Loucy (cell line): ENCODE data around the gene ITSN1.
"Not testable (repeated sequence)": the region's sequence is repeated elsewhere in the genome, so short reads cannot be mapped to it uniquely, and the experiment has no call there.

Experiments
- H2AFZ ChIP-seq: fragments of 200-600 bp; sonication (generic); 2 replicates; pipeline ENCODE4 v1.6.0; 2016; ENCODE audit warnings: antibody characterized with exemption, mild to moderate bottlenecking, low read length, moderate library complexity
- H3F3A ChIP-seq: fragments of 200-600 bp; 2 replicates; pipeline ENCODE4 v1.6.0; 2016; ENCODE audit warnings: antibody characterized with exemption, low read depth, mild to moderate bottlenecking
- H3K27me3 ChIP-seq: fragments of 200-600 bp; sonication (generic); 2 replicates; pipeline ENCODE4 v1.6.1; 2014; ENCODE audit warnings: low read length, mild to moderate bottlenecking; ENCODE audit not compliant: insufficient read depth, poor library complexity, severe bottlenecking
- H3K36me3 ChIP-seq: fragments of 200-600 bp; sonication (generic); 2 replicates; pipeline ENCODE4 v1.6.1; 2016; ENCODE audit warnings: low read length; ENCODE audit not compliant: insufficient read depth
- H3K4me1 ChIP-seq: fragments of 200-600 bp; sonication (generic); 2 replicates; pipeline ENCODE4 v1.5.1; 2014; ENCODE audit warnings: low read length, mild to moderate bottlenecking; ENCODE audit not compliant: insufficient read depth, poor library complexity, severe bottlenecking
- H3K4me2 ChIP-seq: fragments of 200-600 bp; sonication (generic); 2 replicates; pipeline ENCODE4 v1.6.0; 2014; ENCODE audit warnings: antibody characterized with exemption, low read length, low read depth, mild to moderate bottlenecking; ENCODE audit not compliant: poor library complexity, severe bottlenecking
- H3K4me3 ChIP-seq: fragments of 200-600 bp; sonication (generic); 2 replicates; pipeline ENCODE4 v1.5.1; 2014; ENCODE audit warnings: low read length, mild to moderate bottlenecking, mixed read lengths; ENCODE audit not compliant: poor library complexity, severe bottlenecking
- H3K79me2 ChIP-seq: fragments of 200-600 bp; sonication (generic); 2 replicates; pipeline ENCODE4 v1.6.1; 2014; ENCODE audit warnings: low read length; ENCODE audit not compliant: insufficient read depth
- H3K9ac ChIP-seq: fragments of 200-600 bp; sonication (generic); 2 replicates; pipeline ENCODE4 v1.6.0; 2014; ENCODE audit warnings: mild to moderate bottlenecking, low read depth, low read length, moderate library complexity; ENCODE audit not compliant: poor library complexity, severe bottlenecking
- H3K9me2 ChIP-seq: fragments of 200-600 bp; sonication (generic); replicated peaks from 2 replicates; pipeline ENCODE4 v1.6.1; 2016; ENCODE audit warnings: low read depth, low read length, mixed read lengths
- H3K9me3 ChIP-seq: fragments of 200-600 bp; sonication (generic); 2 replicates; pipeline ENCODE4 v1.6.1; 2014; ENCODE audit warnings: mild to moderate bottlenecking, antibody characterized with exemption, low read length, low read depth; ENCODE audit not compliant: insufficient read depth
- H4K20me1 ChIP-seq: fragments of 200-600 bp; sonication (generic); 2 replicates; pipeline ENCODE4 v1.6.0; 2014; ENCODE audit warnings: antibody characterized with exemption, low read length, mild to moderate bottlenecking; ENCODE audit not compliant: insufficient read depth, poor library complexity, severe bottlenecking
- EZH2phosphoT487 ChIP-seq: fragments of 200-600 bp; IDR thresholded peaks from 2 replicates; pipeline ENCODE4 v1.6.1; 2018; ENCODE audit warnings: antibody characterized with exemption, mild to moderate bottlenecking, moderate library complexity, borderline replicate concordance
- TF ChIP-seq, protein P1 (sequence below): fragments of 200-600 bp; sonication (generic); conservative IDR thresholded peaks from 2 replicates; pipeline ENCODE4 v1.5.1; 2014; ENCODE audit warnings: mild to moderate bottlenecking, antibody characterized with exemption, low read length

The ITSN1 gene

DNA sequence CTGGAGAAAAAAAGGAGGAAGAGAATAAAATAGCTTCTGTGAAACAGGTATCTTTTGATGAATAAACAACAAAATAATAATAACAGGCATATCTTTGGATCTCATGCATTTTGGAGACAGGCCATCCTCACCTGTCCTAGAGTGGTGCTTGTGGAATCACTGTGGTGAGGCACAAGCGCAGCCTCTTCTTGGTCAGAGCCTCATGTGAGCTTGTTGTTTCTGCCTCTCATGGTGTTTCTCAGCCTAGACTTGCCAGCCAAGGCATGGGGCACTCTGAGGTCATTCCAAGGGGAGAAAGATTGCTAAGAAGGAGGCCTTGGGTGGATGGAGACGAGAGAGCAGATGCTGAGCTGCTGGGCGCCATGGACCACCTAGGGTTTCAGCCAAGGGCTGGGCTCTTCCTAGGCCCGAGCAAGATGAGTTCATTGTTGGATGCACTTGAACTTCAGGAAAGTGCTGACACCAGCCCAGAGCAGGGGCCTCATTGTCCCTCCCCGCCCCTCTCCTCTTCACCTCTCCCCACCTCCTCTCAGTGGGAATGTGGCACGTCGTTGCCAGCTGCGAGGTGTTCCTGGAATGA lies 223.8 kb downstream of the ITSN1 start:
- Histone ChIP-seq H3K4me3 (no peak overlapping the region), H3K9ac (no peak overlapping the region), H3K27me3 (no peaks in the 10 kb centered on the region), H3K79me2 (no peaks in the 10 kb centered on the region), H3K4me1 (no peaks in the 10 kb centered on the region), H3F3A (no peaks in the 10 kb centered on the region), H4K20me1 (no peaks in the 10 kb centered on the region), H3K9me2 (no peaks in the 10 kb centered on the region), H3K9me3 (no peaks in the 10 kb centered on the region), H3K36me3 (no peaks in the 10 kb centered on the region), H3K4me2 (no peak overlapping the region), H2AFZ (no peak overlapping the region)
- no peak for TF ChIP-seq EZH2phosphoT487
- TF ChIP-seq, protein P1, sequence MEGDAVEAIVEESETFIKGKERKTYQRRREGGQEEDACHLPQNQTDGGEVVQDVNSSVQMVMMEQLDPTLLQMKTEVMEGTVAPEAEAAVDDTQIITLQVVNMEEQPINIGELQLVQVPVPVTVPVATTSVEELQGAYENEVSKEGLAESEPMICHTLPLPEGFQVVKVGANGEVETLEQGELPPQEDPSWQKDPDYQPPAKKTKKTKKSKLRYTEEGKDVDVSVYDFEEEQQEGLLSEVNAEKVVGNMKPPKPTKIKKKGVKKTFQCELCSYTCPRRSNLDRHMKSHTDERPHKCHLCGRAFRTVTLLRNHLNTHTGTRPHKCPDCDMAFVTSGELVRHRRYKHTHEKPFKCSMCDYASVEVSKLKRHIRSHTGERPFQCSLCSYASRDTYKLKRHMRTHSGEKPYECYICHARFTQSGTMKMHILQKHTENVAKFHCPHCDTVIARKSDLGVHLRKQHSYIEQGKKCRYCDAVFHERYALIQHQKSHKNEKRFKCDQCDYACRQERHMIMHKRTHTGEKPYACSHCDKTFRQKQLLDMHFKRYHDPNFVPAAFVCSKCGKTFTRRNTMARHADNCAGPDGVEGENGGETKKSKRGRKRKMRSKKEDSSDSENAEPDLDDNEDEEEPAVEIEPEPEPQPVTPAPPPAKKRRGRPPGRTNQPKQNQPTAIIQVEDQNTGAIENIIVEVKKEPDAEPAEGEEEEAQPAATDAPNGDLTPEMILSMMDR = no peak

DNA sequence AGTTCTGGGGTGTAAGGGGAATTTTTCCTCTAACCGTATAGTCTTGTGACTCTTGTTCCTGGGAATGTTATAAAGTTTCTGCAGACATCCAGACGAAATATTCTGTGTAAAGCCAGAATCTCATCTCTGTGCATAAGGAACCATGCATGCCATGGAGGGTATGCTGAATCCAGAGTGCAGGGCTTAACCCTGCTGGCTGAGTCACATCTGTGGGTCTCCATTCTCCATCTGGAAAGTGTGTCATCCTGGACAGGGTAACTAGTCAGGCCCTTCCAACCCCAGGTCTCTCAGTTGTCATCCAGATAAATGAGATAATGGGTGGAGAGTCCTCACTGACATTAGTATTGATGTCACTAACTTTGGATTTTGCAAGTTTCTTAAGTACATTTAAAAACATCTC lies 224.5 kb downstream of the ITSN1 start:
- no peaks in the 10 kb centered on the region for H3K9me2 ChIP-seq
- H3K4me1 ChIP-seq = no peaks in the 10 kb centered on the region
- H4K20me1 ChIP-seq = no peaks in the 10 kb centered on the region
- H3K9ac ChIP-seq = no peak overlapping the region
- H3K4me2 ChIP-seq = no peak overlapping the region
- no peak for TF ChIP-seq EZH2phosphoT487
- TF ChIP-seq, protein P1 = no peak
- no peak overlapping the region for H3K4me3 ChIP-seq
- H3K36me3 ChIP-seq = no peaks in the 10 kb centered on the region
- H3K9me3 ChIP-seq = no peaks in the 10 kb centered on the region
- no peaks in the 10 kb centered on the region for H3K27me3 ChIP-seq
- H2AFZ ChIP-seq = no peak overlapping the region
- H3F3A ChIP-seq = no peaks in the 10 kb centered on the region
- no peaks in the 10 kb centered on the region for H3K79me2 ChIP-seq

DNA sequence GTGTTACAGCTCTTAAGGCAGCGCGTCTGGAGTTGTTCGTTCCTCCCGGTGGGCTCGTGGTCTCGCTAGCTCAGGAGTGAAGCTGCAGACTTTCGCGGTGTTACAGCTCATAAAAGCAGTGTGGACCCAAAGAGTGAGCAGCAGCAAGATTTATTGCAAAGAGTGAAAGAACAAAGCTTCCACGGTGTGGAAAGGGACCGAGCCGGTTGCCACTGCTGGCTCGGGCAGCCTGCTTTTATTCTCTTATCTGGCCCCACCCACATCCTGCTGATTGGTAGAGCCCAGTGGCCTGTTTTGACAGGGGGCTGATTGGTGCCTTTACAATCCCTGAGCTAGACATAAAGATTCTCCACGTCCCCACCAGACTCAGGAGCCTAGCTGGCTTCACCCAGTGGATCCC lies 225.6 kb downstream of the ITSN1 start:
- H3K4me3 ChIP-seq, H2AFZ ChIP-seq, H3K36me3 ChIP-seq, H3F3A ChIP-seq, H3K9me2 ChIP-seq, H3K27me3 ChIP-seq, H3K9me3 ChIP-seq, H3K4me2 ChIP-seq, H3K4me1 ChIP-seq, H4K20me1 ChIP-seq, H3K79me2 ChIP-seq, H3K9ac ChIP-seq: not testable (repeated sequence)

DNA sequence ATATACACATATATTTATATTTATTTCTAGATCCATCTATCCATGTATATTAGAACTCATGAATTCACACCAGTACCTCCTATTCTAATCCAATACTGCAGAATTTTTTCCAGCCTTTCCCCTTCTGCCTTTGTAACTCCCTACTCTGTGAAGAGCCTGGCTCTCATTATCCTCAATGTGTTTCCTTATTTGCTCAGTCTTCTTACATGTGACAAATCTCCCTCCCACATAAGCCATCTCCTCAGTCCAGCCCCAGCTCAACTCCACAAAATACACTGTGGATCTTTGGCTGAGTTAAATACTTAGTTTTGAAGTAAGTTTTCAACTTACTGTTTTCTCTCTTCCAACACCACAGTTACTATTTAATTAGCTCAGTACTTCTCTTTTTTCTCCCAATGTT lies 227.6 kb downstream of the ITSN1 start:
- H3K9me3 ChIP-seq = no peaks in the 10 kb centered on the region
- no peak overlapping the region for H2AFZ ChIP-seq
- no peaks in the 10 kb centered on the region for H3K9me2 ChIP-seq
- no peaks in the 10 kb centered on the region for H3K79me2 ChIP-seq
- H3K4me2 ChIP-seq = no peak overlapping the region
- H3K36me3 ChIP-seq = no peaks in the 10 kb centered on the region
- no peaks in the 10 kb centered on the region for H3K27me3 ChIP-seq
- TF ChIP-seq, protein P1 = no peak
- no peak for TF ChIP-seq EZH2phosphoT487
- H4K20me1 ChIP-seq = no peaks in the 10 kb centered on the region
- H3K9ac ChIP-seq = no peak overlapping the region
- H3F3A ChIP-seq = no peaks in the 10 kb centered on the region
- no peak overlapping the region for H3K4me3 ChIP-seq
- no peaks in the 10 kb centered on the region for H3K4me1 ChIP-seq
